ENCODE results near the gene CENPV.

- TF ChIP-seq CTCF (IDR thresholded peaks at IDR 0.05; ENCODE audit: low read length): no peak
- TF ChIP-seq EZH2 (IDR thresholded peaks at IDR 0.05; ENCODE audit: borderline replicate concordance, low read length): no peak
Observed at GRCh38 chr17:16354585-16354984, 1.3 kb upstream of the CENPV start.
